ENCODE data around the gene NOS1. TPM values are rescaled to one million over a fixed set of nuclear protein-coding genes. Genes with fewer than 3 reads are reported as not detected.

NOS1 gene
- polyA plus RNA-seq, 1 experiment = not detected

GRCh38 chr12:117243488-117243887, 117.9 kb downstream of the NOS1 start:
- TF ChIP-seq CTCF (IDR thresholded peaks at IDR 0.05; ENCODE audit: low read depth, low read length) = no peak
- Histone ChIP-seq H3K4me3 (ENCODE audit: low read depth, low read length) (no peak overlapping the region), H3K27me3 (ENCODE audit: control insufficient read depth, insufficient read depth, low read length) (no peaks in the 10 kb centered on the region), H3K27ac (ENCODE audit: low read depth, low read length) (no peak overlapping the region), H3K9me3 (ENCODE audit: control insufficient read depth, insufficient read depth, low read length) (no peaks in the 10 kb centered on the region)
- no peak for DNase-seq (ENCODE audit: low read depth, low spot score)
- ChIA-PET POLR2A (no interaction called here), CTCF (no interaction called here)

GRCh38 chr12:117241697-117242096, 119.7 kb downstream of the NOS1 start:
- TF ChIP-seq CTCF (IDR thresholded peaks at IDR 0.05; ENCODE audit: low read depth, low read length) = no peak
- no peak for DNase-seq (ENCODE audit: low read depth, low spot score)
- POLR2A ChIA-PET = no interaction called here
- CTCF ChIA-PET = no interaction called here
- Histone ChIP-seq H3K27me3 (ENCODE audit: control insufficient read depth, insufficient read depth, low read length) (no peaks in the 10 kb centered on the region), H3K9me3 (ENCODE audit: control insufficient read depth, insufficient read depth, low read length) (no peaks in the 10 kb centered on the region; the same call in 1 of the 2 replicates), H3K27ac (ENCODE audit: low read depth, low read length) (no peak overlapping the region), H3K4me3 (ENCODE audit: low read depth, low read length) (no peak overlapping the region)

GRCh38 chr12:117240081-117240755, 121.2 kb downstream of the NOS1 start:
- no peaks in the 10 kb centered on the region for H3K27me3 ChIP-seq (ENCODE audit: control insufficient read depth, insufficient read depth, low read length)
- CTCF ChIA-PET = interaction anchor here (1.8 kb wide), 1 partner anchor 27 kb away, joined by 8 read pairs; no protein-coding TSS in a partner anchor
- no peak overlapping the region for H3K4me3 ChIP-seq (ENCODE audit: low read depth, low read length)
- H3K9me3 ChIP-seq (ENCODE audit: control insufficient read depth, insufficient read depth, low read length) = no peaks in the 10 kb centered on the region; the same call in 1 of the 2 replicates
- no peak overlapping the region for H3K27ac ChIP-seq (ENCODE audit: low read depth, low read length)
- no peak for DNase-seq (ENCODE audit: low read depth, low spot score)
- no peak for TF ChIP-seq CTCF (IDR thresholded peaks at IDR 0.05; ENCODE audit: low read depth, low read length)
- POLR2A ChIA-PET = no interaction called here

- no peaks in the 10 kb centered on the region; the same call in 1 of the 2 replicates for H3K9me3 ChIP-seq (ENCODE audit: control insufficient read depth, insufficient read depth, low read length)
- POLR2A ChIA-PET = no interaction called here
- DNase-seq (ENCODE audit: low read depth, low spot score) = peak; percentile 3
- TF ChIP-seq CTCF (IDR thresholded peaks at IDR 0.05; ENCODE audit: low read depth, low read length) = peak; percentile 67
- H3K27ac ChIP-seq (ENCODE audit: low read depth, low read length) = no peak overlapping the region
- H3K4me3 ChIP-seq (ENCODE audit: low read depth, low read length) = no peak overlapping the region
- CTCF ChIA-PET = interaction anchor here (0.6 to 2.8 kb wide), 9 partner anchors 16 to 620 kb away, joined by 3 to 18 read pairs (median 3); no protein-coding TSS in a partner anchor
- H3K27me3 ChIP-seq (ENCODE audit: control insufficient read depth, insufficient read depth, low read length) = no peaks in the 10 kb centered on the region
Observed at GRCh38 chr12:117236456-117237001, 124.9 kb downstream of the NOS1 start.

GRCh38 chr12:117235261-117235660, 126.2 kb downstream of the NOS1 start:
- no peak for TF ChIP-seq CTCF (IDR thresholded peaks at IDR 0.05; ENCODE audit: low read depth, low read length)
- H3K4me3 ChIP-seq (ENCODE audit: low read depth, low read length) = no peak overlapping the region
- no peaks in the 10 kb centered on the region for H3K27me3 ChIP-seq (ENCODE audit: control insufficient read depth, insufficient read depth, low read length)
- no peak overlapping the region for H3K27ac ChIP-seq (ENCODE audit: low read depth, low read length)
- DNase-seq (ENCODE audit: low read depth, low spot score) = no peak
- H3K9me3 ChIP-seq (ENCODE audit: control insufficient read depth, insufficient read depth, low read length) = no peaks in the 10 kb centered on the region; the same call in 1 of the 2 replicates
- POLR2A ChIA-PET = no interaction called here
- CTCF ChIA-PET = interaction anchor here (0.9 to 2.8 kb wide), 2 partner anchors 22 to 602 kb away, joined by 3 to 18 read pairs; no protein-coding TSS in a partner anchor

Measured in AG04450 (cell line).